Bronchial epithelial cell (primary cell): ENCODE results near the gene MANBA. TPM values are rescaled to one million over a fixed set of nuclear protein-coding genes. Genes with fewer than 3 reads are reported as not detected.

Source experiments
- DNase-seq: peaks from one replicate; pipeline ENCODE4 v3.0.0-alpha.2; 2010; ENCODE audit warnings: low read depth
- FAIRE-seq: peaks from 2 replicates; lab custom pipeline; 2011; peaks lifted over from hg19 to GRCh38; lab: Jason Lieb, UNC
- H3K27me3 ChIP-seq: 2 replicates; pipeline ENCODE4 v1.5.1; 2011; ENCODE audit warnings: low read length; ENCODE audit not compliant: control insufficient read depth, insufficient read depth
- H3K36me3 ChIP-seq: 2 replicates; pipeline ENCODE4 v1.5.1; 2011; ENCODE audit warnings: low read length; ENCODE audit not compliant: control insufficient read depth, insufficient read depth
- H3K4me3 ChIP-seq: 2 replicates; pipeline ENCODE4 v1.5.1; 2011; ENCODE audit warnings: mild to moderate bottlenecking, low read depth, low read length, control low read depth
- total RNA-seq: library from RNA; depleted of rRNA; stranded (reverse); fragments of >200 nt; gene quantifications from 2 replicates; pipeline ENCODE4 v1.2.1, GENCODE V29; 2014
- TF ChIP-seq, protein P1 (sequence below): IDR thresholded peaks from 2 replicates; pipeline ENCODE4 v1.5.1; 2011; ENCODE audit warnings: mild to moderate bottlenecking, moderate library complexity, low read length, control low read depth, inconsistent platforms; ENCODE audit not compliant: insufficient read depth, severe bottlenecking

MANBA gene
- total RNA-seq, 1 donor from 2014 or later: 60.3 TPM

DNA sequence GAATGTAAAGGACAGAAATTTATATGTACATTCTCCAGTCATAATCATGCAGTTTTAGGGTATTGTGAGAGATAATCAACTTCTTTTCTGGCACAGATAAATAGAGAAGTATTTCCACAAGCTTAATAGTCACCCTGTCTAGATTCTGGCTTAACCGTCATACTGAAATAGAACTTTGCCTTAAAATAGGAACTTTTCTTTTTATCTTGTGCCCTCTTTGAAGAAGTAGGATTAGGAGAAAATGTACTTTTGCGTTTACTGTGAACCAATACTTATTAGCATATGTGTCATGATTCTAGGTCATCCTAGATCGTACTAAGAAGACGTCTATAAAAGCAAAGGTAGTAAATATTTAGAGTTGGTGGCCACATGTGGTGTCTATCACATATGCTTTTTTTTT is 164.2 kb downstream of the MANBA start:
- DNase-seq (no peak), FAIRE-seq (no peak)
- Histone ChIP-seq H3K27me3 (no peaks in the 10 kb centered on the region), H3K36me3 (peaks cover 11% of the 10 kb centered on the region), H3K4me3 (no peak overlapping the region)
- TF ChIP-seq, protein P1, sequence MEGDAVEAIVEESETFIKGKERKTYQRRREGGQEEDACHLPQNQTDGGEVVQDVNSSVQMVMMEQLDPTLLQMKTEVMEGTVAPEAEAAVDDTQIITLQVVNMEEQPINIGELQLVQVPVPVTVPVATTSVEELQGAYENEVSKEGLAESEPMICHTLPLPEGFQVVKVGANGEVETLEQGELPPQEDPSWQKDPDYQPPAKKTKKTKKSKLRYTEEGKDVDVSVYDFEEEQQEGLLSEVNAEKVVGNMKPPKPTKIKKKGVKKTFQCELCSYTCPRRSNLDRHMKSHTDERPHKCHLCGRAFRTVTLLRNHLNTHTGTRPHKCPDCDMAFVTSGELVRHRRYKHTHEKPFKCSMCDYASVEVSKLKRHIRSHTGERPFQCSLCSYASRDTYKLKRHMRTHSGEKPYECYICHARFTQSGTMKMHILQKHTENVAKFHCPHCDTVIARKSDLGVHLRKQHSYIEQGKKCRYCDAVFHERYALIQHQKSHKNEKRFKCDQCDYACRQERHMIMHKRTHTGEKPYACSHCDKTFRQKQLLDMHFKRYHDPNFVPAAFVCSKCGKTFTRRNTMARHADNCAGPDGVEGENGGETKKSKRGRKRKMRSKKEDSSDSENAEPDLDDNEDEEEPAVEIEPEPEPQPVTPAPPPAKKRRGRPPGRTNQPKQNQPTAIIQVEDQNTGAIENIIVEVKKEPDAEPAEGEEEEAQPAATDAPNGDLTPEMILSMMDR: no peak

- DNase-seq (peak; percentile 80), FAIRE-seq (no peak)
- Histone ChIP-seq H3K4me3 (no peak overlapping the region), H3K27me3 (no peaks in the 10 kb centered on the region), H3K36me3 (peaks cover 9% of the 10 kb centered on the region)
- TF ChIP-seq, protein P1: no peak
These were observed 166.8 kb downstream of the MANBA start for GRCh38 chr4:102594000-102594399.

GRCh38 chr4:102593147-102593546 is 167.6 kb downstream of the MANBA start:
- Histone ChIP-seq H3K36me3 (peaks cover 9% of the 10 kb centered on the region), H3K27me3 (no peaks in the 10 kb centered on the region), H3K4me3 (no peak overlapping the region)
- TF ChIP-seq, protein P1: no peak
- FAIRE-seq (no peak), DNase-seq (no peak)

DNA sequence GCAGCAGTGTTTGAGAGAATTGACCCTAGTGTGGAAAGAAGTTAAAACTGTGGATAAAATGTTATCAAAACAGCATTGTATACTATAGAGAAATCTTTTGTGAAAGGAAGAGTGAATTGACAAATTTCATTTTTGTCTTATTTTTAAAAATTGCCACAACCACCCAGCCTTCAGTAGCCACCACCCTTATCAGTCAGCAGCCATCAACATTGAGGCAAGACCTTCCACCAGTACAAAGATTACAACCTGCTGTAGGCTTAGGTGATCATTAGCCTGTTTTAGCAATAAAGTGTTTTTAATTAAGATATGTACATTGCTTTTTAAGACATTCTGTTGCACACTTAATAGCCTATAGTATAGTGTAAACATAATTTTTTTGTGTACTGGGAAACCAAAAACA is 168.5 kb downstream of the MANBA start:
- FAIRE-seq (no peak), DNase-seq (no peak)
- peaks cover 9% of the 10 kb centered on the region for H3K36me3 ChIP-seq

DNA sequence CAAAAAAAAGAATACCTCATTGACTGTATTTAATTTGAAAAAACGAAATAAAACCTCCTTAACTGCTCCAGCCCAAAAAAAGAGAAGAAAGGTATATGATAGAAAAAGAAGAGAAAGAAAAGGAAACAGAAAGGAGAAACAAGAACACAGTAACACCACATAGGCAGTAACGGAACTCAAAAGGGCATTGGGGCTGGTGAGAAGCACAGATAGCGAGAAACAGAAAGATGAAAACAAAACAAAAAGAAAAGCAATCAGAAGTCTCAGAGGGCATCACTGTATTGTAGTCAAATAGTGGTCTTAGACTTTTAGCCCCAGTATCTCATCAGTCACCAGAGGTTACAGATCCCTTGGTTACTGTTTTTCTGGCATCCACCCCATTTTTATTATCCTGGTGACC is 171.0 kb downstream of the MANBA start:
- Histone ChIP-seq H3K27me3 (no peaks in the 10 kb centered on the region), H3K4me3 (no peak overlapping the region), H3K36me3 (peaks cover 8% of the 10 kb centered on the region)
- TF ChIP-seq, protein P1: no peak
- FAIRE-seq (no peak), DNase-seq (no peak)

More for the DNA sequence above, 168.5 kb downstream of the MANBA start:
- TF ChIP-seq, protein P1: no peak
- H3K4me3 ChIP-seq: no peak overlapping the region
- no peaks in the 10 kb centered on the region for H3K27me3 ChIP-seq

DNA sequence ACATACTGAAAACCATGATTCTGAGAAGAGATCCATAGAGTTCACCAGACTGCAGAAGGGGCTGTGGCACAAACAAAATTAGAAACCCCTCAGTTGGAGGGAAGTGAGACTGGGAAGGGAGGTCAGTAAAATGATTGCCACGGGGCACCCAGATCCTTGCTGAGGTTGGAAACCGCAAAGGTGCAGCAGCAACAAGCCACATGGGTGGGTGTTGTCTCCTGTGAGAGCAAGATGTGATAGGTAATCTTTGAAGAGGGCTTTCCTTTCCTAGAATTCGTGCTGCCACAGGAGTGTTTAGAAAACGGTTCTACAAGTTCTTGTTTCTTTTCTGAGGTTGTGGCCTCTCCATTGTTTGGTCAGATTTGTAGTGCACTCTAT is 174.1 kb downstream of the MANBA start:
- peaks cover 8% of the 10 kb centered on the region for H3K36me3 ChIP-seq
- no peaks in the 10 kb centered on the region for H3K27me3 ChIP-seq
- H3K4me3 ChIP-seq: no peak overlapping the region
- peak; percentile 7 for FAIRE-seq
- TF ChIP-seq, protein P1: no peak
- DNase-seq: no peak
